Keratinocyte (primary cell): ENCODE results near the gene APLP2.

Experiments
- EZH2 ChIP-seq: IDR thresholded peaks from one replicate; pipeline ENCODE4 v1.6.1; 2012; ENCODE audit warnings: inconsistent platforms, mild to moderate bottlenecking, low read length, moderate library complexity
- TF ChIP-seq, protein P1 (sequence below), 3 experiments: IDR thresholded peaks in 1 of 3; conservative IDR thresholded peaks in 1 of 3; optimal IDR thresholded peaks in 1 of 3; 2 replicates in 2 of 3; 3 replicates in 1 of 3; pipeline versions ENCODE3 to v1.5.1; 2011; ENCODE audit warnings: low read length in 3 of 3, mild to moderate bottlenecking in 3 of 3, moderate library complexity in 2 of 3, control low read depth in 1 of 3, inconsistent platforms in 1 of 3; ENCODE audit not compliant: insufficient read depth in 2 of 3; ENCODE audit errors: extremely low read depth in 1 of 3

GRCh38 chr11:130095326-130095725, 25.6 kb downstream of the APLP2 start:
- TF ChIP-seq, protein P1, sequence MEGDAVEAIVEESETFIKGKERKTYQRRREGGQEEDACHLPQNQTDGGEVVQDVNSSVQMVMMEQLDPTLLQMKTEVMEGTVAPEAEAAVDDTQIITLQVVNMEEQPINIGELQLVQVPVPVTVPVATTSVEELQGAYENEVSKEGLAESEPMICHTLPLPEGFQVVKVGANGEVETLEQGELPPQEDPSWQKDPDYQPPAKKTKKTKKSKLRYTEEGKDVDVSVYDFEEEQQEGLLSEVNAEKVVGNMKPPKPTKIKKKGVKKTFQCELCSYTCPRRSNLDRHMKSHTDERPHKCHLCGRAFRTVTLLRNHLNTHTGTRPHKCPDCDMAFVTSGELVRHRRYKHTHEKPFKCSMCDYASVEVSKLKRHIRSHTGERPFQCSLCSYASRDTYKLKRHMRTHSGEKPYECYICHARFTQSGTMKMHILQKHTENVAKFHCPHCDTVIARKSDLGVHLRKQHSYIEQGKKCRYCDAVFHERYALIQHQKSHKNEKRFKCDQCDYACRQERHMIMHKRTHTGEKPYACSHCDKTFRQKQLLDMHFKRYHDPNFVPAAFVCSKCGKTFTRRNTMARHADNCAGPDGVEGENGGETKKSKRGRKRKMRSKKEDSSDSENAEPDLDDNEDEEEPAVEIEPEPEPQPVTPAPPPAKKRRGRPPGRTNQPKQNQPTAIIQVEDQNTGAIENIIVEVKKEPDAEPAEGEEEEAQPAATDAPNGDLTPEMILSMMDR (optimal IDR thresholded peaks at IDR 0.05 in 1 of 3, IDR thresholded peaks at IDR 0.05 in 1 of 3, conservative IDR thresholded peaks at IDR 0.05 in 1 of 3; ENCODE audit: extremely low read depth in 1 of 3, insufficient read depth in 2 of 3, low read length in 3 of 3), result no peak
- TF ChIP-seq EZH2, result no peak
